ENCODE data around the gene SLC22A12.

Gene SLC22A12

GRCh38 chr11:64571410-64572091 lies 19.5 kb upstream of the SLC22A12 start:
- TF ChIP-seq CTCF (IDR thresholded peaks at IDR 0.05; ENCODE audit: extremely low read depth, insufficient read depth, missing control alignments), result no peak
- no peak for DNase-seq (ENCODE audit: low spot score)
- in situ Hi-C loops (cut with MboI; ENCODE audit: low pct_unique_long_range_greater_than_20kb, low sequenced_read_pairs, unreplicated experiment), result no loop called here

DNA sequence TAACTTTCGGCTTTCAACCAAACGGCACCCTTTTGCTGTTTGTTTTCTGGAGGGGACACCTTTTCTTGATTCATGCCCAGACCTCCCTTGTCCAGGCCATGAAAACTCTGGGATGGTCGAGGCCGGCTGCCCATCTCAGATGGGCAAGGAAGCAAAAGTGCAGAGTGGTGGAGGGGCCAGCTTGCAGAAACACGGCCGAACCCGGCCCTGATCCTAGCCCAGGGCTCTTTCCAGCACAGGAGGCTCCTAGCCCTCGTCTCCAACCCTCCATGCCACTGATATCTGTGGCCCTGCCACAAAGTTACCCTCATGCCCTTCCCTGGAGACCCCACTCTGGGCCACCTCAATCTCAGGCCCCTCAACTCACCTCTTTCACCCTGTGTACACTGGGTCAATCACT lies 18.9 kb upstream of the SLC22A12 start:
- in situ Hi-C loops (cut with MboI; ENCODE audit: low pct_unique_long_range_greater_than_20kb, low sequenced_read_pairs, unreplicated experiment), result no loop called here
- DNase-seq (ENCODE audit: low spot score), result no peak

DNA sequence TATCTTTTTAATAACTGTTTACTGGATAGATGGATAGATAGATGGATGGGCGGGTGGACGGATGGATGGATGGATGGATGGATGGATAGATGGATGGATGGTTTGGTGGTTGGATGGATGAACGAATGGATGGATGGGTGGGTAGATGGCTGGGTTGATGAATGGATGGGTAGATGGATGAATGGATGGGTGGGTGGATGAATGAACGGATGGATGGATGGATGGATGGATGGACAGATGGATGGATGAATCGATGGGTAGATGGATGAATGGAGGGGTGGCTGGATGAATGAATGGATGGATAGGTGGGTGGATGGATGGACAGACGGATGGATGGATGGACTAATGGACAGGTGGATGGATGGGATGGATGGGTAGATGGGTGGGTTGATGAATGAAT lies 13.8 kb upstream of the SLC22A12 start:
- in situ Hi-C loops (cut with MboI; ENCODE audit: low pct_unique_long_range_greater_than_20kb, low sequenced_read_pairs, unreplicated experiment), result no loop called here
- no peak for TF ChIP-seq CTCF (IDR thresholded peaks at IDR 0.05; ENCODE audit: extremely low read depth, insufficient read depth, missing control alignments)
- no peak for DNase-seq (ENCODE audit: low spot score)

More for the DNA sequence above, 18.9 kb upstream of the SLC22A12 start:
- TF ChIP-seq CTCF (IDR thresholded peaks at IDR 0.05; ENCODE audit: extremely low read depth, insufficient read depth, missing control alignments), result no peak

- in situ Hi-C loops (cut with MboI; ENCODE audit: low pct_unique_long_range_greater_than_20kb, low sequenced_read_pairs, unreplicated experiment), result no loop called here
- no peak for TF ChIP-seq CTCF (IDR thresholded peaks at IDR 0.05; ENCODE audit: extremely low read depth, insufficient read depth, missing control alignments)
- DNase-seq (ENCODE audit: low spot score), result no peak
Observed at GRCh38 chr11:64580412-64580811, 10.6 kb upstream of the SLC22A12 start.

DNA sequence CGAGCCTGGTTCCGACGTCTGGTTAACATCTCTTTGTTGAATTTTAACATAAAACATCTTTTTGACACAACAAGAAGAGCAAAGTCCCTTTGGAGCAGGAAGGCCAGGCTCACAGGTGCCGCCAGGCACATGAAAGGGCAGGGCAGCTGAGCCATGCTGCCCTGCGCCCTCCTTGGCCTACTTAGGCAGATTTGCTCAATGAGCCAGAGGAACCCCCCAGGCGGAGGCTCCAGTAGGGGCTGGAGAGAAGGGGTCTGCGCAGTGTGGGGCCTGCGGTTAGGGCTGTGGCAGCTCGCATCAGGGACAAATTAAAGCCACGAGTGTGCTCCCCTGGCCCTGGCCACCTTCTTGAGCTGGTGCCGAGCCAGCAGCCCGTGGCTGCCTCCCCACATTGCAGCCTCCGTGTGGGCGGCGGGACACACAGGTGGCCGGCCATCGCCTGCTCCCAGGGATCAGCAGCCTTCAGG lies 9.9 kb upstream of the SLC22A12 start:
- in situ Hi-C loops (cut with MboI; ENCODE audit: low pct_unique_long_range_greater_than_20kb, low sequenced_read_pairs, unreplicated experiment), result no loop called here
- no peak for DNase-seq (ENCODE audit: low spot score)
- TF ChIP-seq CTCF (IDR thresholded peaks at IDR 0.05; ENCODE audit: extremely low read depth, insufficient read depth, missing control alignments), result no peak

DNA sequence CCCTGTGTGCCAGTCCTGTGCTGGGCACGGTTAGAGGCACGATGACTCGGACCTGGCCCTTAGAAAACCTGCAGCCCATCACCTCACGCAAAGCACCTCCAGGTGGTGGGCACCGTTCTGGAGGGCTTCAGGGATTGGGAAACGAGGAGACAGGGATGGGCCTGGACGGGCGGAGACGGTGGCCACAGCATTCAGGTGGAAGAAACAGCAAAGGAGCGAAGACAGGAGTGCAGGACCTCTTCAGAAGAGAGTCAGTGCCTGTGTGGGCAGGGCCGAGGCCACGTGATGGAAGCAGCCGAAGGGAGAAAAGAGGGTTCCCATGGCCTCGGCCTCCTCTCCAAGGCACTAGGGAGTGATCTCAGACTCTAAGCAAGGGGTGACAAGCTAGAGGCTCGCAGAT lies 8.1 kb upstream of the SLC22A12 start:
- TF ChIP-seq CTCF (IDR thresholded peaks at IDR 0.05; ENCODE audit: extremely low read depth, insufficient read depth, missing control alignments), result no peak
- in situ Hi-C loops (cut with MboI; ENCODE audit: low pct_unique_long_range_greater_than_20kb, low sequenced_read_pairs, unreplicated experiment), result no loop called here
- DNase-seq (ENCODE audit: low spot score), result no peak

Data from GM13977 (cell line).